Gastroesophageal sphincter (tissue), 4 donors: ENCODE measurements around the gene MND1. TPM values are rescaled to one million over a fixed set of nuclear protein-coding genes. Genes with fewer than 3 reads are reported as not detected.
"Not testable (repeated sequence)": the region's sequence is repeated elsewhere in the genome, so short reads cannot be mapped to it uniquely, and the experiment has no call there.

ENCODE experiments used
- ATAC-seq: fragments of 150-250 bp; one replicate; pipeline ENCODE4 v1.9.1; 2016; ENCODE audit warnings: mild to moderate bottlenecking, moderate library complexity
- H3K27ac ChIP-seq, 4 donors: fragments of 200-600 bp; sonication (generic) in 3 of 4; 1 replicate in 3 of 4; 2 replicates in 1 of 4; pipeline ENCODE4 v1.5.1; 2016 to 2019
- H3K27me3 ChIP-seq: fragments of 200-600 bp; sonication (generic); one replicate; pipeline ENCODE4 v1.5.1; 2019
- H3K36me3 ChIP-seq, 2 donors: fragments of 200-600 bp; sonication (generic); one replicate each; pipeline ENCODE4 v1.5.1; 2019; ENCODE audit warnings: control low read depth in 1 of 2
- H3K4me1 ChIP-seq, 3 donors: fragments of 200-600 bp; sonication (generic); 1 replicate in 2 of 3; 2 replicates in 1 of 3; pipeline ENCODE4 v1.5.1; 2016 to 2019; ENCODE audit warnings: control low read depth in 2 of 3
- H3K4me3 ChIP-seq, 2 donors: fragments of 200-600 bp; sonication (generic); one replicate each; pipeline ENCODE4 v1.5.1; 2019; ENCODE audit warnings: mild to moderate bottlenecking in 1 of 2, moderate library complexity in 1 of 2
- H3K9me3 ChIP-seq, 3 donors: fragments of 200-600 bp; sonication (generic); one replicate each; pipeline ENCODE4 v1.5.1; 2017 to 2019; ENCODE audit warnings: control low read depth in 2 of 3
- CTCF ChIP-seq, 4 experiments: fragments of 200-600 bp in 2 of 4; fragments of 450-650 bp in 2 of 4; sonication (generic) in 1 of 4; IDR thresholded peaks; one replicate each; pipeline ENCODE4 v1.5.1; 2017 to 2019; ENCODE audit warnings: antibody characterized with exemption in 4 of 4, mild to moderate bottlenecking in 2 of 4, moderate library complexity in 2 of 4
- EP300 ChIP-seq: sonication (generic); formaldehyde crosslinking; IDR thresholded peaks from one replicate; pipeline ENCODE4 v1.6.1; 2017; ENCODE audit warnings: antibody characterized with exemption, mild to moderate bottlenecking
- POLR2A ChIP-seq, 2 donors: fragments of 450-650 bp; IDR thresholded peaks; one replicate each; pipeline ENCODE4 v1.6.1; 2017; ENCODE audit warnings: antibody characterized with exemption in 2 of 2, mild to moderate bottlenecking in 2 of 2, moderate library complexity in 1 of 2
- POLR2AphosphoS5 ChIP-seq: sonication (generic); formaldehyde crosslinking; IDR thresholded peaks from one replicate; pipeline ENCODE4 v1.6.1; 2017; ENCODE audit warnings: antibody characterized with exemption
- WGBS, 2 donors: methylation state at CpG; one replicate each; pipeline ENCODE4 v1.1.5; 2018; ENCODE audit warnings: low coverage in 1 of 2; 5-methylcytosine and 5-hydroxymethylcytosine counted together
- total RNA-seq, 4 donors: library from RNA; depleted of rRNA; stranded (reverse); fragments of >200 nt; gene quantifications; one replicate each; pipeline ENCODE4 v1.1.0, GENCODE V29; 2016

MND1 gene
- total RNA-seq, 4 donors from 2014 or later: 0.78 to 4.8 (median 1.2) TPM; not detected in 1

- no peaks in the 10 kb centered on the region for H3K9me3 ChIP-seq
- peaks cover 7 to 16% (median 8%) of the 10 kb centered on the region in 3 donors for H3K4me1 ChIP-seq
- WGBS, 2 donors: 23 to 37% methylated on average over 4 of the region's 4 CpGs
- H3K36me3 ChIP-seq: no peaks in the 10 kb centered on the region
- TF ChIP-seq CTCF (IDR thresholded peaks at IDR 0.05): no peak
- TF ChIP-seq EP300: no peak
- TF ChIP-seq POLR2AphosphoS5: no peak
- TF ChIP-seq POLR2A (IDR thresholded peaks at IDR 0.05): no peak
- no peak for ATAC-seq
- H3K4me3 ChIP-seq: no peak overlapping the region
- peak overlapping the region in 2 of 4 donors; percentile 16 to 31 for H3K27ac ChIP-seq
- no peaks in the 10 kb centered on the region for H3K27me3 ChIP-seq
Observed at GRCh38 chr4:153409924-153410501, 65.5 kb downstream of the MND1 start.

- H3K27ac ChIP-seq: no peak overlapping the region
- H3K9me3 ChIP-seq: no peaks in the 10 kb centered on the region
- H3K27me3 ChIP-seq: no peaks in the 10 kb centered on the region
- H3K36me3 ChIP-seq: no peaks in the 10 kb centered on the region
- no peak overlapping the region for H3K4me3 ChIP-seq
- TF ChIP-seq POLR2AphosphoS5: no peak
- TF ChIP-seq POLR2A (IDR thresholded peaks at IDR 0.05): no peak
- TF ChIP-seq CTCF (IDR thresholded peaks at IDR 0.05): no peak
- no peak for TF ChIP-seq EP300
- no peak for ATAC-seq
- peaks cover 7 to 16% (median 8%) of the 10 kb centered on the region in 3 donors for H3K4me1 ChIP-seq
Observed at GRCh38 chr4:153413842-153414241, 69.4 kb downstream of the MND1 start.

GRCh38 chr4:153416456-153416855 lies 72.0 kb downstream of the MND1 start:
- not testable (repeated sequence) for H3K36me3 ChIP-seq, H3K4me3 ChIP-seq, ATAC-seq, H3K27me3 ChIP-seq, H3K4me1 ChIP-seq, H3K9me3 ChIP-seq, H3K27ac ChIP-seq
- 72 to 87% methylated on average over 6 to 8 of the region's 8 CpGs for WGBS, 2 donors

GRCh38 chr4:153418121-153418520 lies 73.6 kb downstream of the MND1 start:
- no peak for TF ChIP-seq EP300
- no peak for TF ChIP-seq CTCF (IDR thresholded peaks at IDR 0.05)
- TF ChIP-seq POLR2A (IDR thresholded peaks at IDR 0.05): no peak
- no peak for TF ChIP-seq POLR2AphosphoS5

GRCh38 chr4:153418558-153418957 lies 74.1 kb downstream of the MND1 start:
- Histone ChIP-seq H3K36me3 (no peaks in the 10 kb centered on the region), H3K9me3 (no peaks in the 10 kb centered on the region), H3K4me3 (no peak overlapping the region), H3K4me1 (no peaks in the 10 kb centered on the region), H3K27me3 (no peaks in the 10 kb centered on the region), H3K27ac (no peak overlapping the region)
- ATAC-seq: no peak
- WGBS, 2 donors: 22 to 43% methylated on average over 3 of the region's 3 CpGs
- TF ChIP-seq CTCF (IDR thresholded peaks at IDR 0.05): no peak

More at GRCh38 chr4:153418121-153418520, 73.6 kb downstream of the MND1 start:
- Histone ChIP-seq H3K36me3 (no peaks in the 10 kb centered on the region), H3K4me3 (no peak overlapping the region), H3K4me1 (no peaks in the 10 kb centered on the region), H3K9me3 (no peaks in the 10 kb centered on the region), H3K27ac (no peak overlapping the region), H3K27me3 (no peaks in the 10 kb centered on the region)
- no peak for ATAC-seq
- WGBS, 2 donors: 87 to 96% methylated on average over 7 of the region's 7 CpGs
